Adrenal gland (tissue), 5 donors: Measurements from ENCODE around the gene NPEPL1.

ENCODE experiments used
- POLR2A ChIP-seq, 2 donors: fragments of 450-650 bp; IDR thresholded peaks; one replicate each; pipeline ENCODE4 v1.6.1; 2017; ENCODE audit warnings: antibody characterized with exemption in 2 of 2, mild to moderate bottlenecking in 2 of 2, moderate library complexity in 1 of 2
- TF ChIP-seq, protein P1 (sequence below), 6 experiments: fragments of 450-650 bp in 4 of 6; fragments of 200-600 bp in 2 of 6; sonication (generic) in 1 of 6; IDR thresholded peaks; 1 replicate in 5 of 6; 2 replicates in 1 of 6; pipeline versions ENCODE4 v1.5.1 to v1.8.0; 2016 to 2021; ENCODE audit warnings: antibody characterized with exemption in 6 of 6, mild to moderate bottlenecking in 2 of 6, moderate library complexity in 1 of 6
- donor health status: DM: no; HTN: no; CAD: no.

DNA sequence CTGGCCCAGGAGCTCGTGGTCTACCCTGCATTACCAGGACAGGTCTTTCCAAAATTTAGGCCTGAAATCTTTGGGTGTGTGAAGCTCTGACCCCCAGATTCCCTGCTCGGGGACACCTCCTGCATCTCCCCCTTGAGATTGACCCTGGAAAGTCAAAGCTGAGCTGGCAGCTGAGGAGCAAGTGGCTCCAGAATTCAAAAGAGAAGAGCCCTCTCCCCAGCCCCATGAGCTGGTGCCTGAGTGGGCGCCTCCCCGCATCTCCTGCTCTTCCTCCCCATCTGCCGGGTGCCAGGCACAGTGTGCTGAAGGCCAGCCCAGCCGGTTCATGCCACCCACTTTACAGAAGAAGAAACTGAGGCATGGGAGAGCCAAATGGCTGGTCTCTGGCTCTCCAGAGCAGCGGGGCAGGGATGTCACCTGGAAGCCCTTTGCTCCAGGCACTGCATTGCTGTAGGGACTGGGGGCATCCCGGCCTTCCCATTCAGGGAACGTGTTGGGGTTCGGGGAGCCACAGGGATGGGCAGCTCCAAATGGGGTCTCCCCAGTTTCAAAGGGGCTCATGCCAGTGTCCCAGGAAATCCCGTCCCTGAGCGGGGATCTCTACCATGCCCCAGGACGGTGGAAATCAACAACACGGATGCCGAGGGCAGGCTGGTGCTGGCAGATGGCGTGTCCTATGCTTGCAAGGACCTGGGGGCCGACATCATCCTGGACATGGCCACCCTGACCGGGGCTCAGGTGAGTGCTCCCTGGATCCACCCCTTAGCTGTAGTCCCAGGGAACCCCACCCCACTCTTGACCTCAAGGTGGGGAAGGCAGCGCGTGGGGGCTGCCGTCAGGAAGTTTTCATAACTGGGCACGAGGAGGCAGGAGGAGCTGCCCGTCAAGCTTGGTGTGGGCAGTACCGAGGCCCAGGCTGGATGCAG lies 20.5 kb downstream of the NPEPL1 start:
- TF ChIP-seq, protein P1, sequence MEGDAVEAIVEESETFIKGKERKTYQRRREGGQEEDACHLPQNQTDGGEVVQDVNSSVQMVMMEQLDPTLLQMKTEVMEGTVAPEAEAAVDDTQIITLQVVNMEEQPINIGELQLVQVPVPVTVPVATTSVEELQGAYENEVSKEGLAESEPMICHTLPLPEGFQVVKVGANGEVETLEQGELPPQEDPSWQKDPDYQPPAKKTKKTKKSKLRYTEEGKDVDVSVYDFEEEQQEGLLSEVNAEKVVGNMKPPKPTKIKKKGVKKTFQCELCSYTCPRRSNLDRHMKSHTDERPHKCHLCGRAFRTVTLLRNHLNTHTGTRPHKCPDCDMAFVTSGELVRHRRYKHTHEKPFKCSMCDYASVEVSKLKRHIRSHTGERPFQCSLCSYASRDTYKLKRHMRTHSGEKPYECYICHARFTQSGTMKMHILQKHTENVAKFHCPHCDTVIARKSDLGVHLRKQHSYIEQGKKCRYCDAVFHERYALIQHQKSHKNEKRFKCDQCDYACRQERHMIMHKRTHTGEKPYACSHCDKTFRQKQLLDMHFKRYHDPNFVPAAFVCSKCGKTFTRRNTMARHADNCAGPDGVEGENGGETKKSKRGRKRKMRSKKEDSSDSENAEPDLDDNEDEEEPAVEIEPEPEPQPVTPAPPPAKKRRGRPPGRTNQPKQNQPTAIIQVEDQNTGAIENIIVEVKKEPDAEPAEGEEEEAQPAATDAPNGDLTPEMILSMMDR (IDR thresholded peaks at IDR 0.05) = no peak
- no peak for TF ChIP-seq POLR2A (IDR thresholded peaks at IDR 0.05)
